ENCODE measurements around the gene DNALI1.
"Not testable (repeated sequence)": the region's sequence is repeated elsewhere in the genome, so short reads cannot be mapped to it uniquely, and the experiment has no call there.

DNALI1 gene

DNA sequence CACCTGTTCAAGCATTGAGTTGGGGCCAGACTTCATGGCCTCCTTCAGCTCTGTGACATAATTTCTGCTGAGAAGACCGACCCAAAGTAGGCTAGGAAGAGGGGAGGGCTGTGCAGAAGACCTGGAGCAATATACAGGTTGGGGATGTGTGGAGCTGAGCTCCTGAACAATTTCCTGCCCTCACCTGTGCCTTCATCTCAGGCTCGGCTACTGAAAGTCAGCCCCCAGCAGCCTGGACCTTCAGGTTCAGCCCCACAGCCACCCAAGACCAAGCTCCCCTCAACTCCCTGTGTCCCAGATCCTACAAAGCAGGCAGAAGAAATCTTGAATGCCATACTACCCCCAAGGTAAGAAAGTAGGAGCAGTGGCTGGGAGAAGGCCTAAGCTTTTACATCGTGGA, 662 bp downstream of the DNALI1 start:
- DNase-seq = no peak

DNA sequence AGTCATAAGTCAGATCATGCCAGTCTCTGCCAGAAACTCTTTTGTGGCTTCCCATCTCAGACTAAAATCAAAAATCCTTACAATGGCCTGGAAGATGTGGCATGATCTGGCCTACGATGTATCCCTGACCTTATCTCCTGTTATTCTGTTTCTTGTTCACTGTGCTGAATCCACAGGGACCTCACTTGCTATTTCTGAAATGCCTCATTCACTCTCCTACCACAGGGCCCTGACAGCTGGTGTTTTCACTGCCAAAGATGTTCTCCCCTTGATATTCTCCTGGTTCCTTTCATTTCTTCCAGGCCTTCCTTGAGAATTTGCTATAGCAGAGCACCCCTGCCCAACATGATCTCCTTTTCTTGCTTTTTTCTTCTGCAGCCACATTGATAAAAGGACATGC, 1.7 kb downstream of the DNALI1 start:
- no peak for DNase-seq

- DNase-seq = no peak
Observed at GRCh38 chr1:37559080-37559479, 2.3 kb downstream of the DNALI1 start.

DNA sequence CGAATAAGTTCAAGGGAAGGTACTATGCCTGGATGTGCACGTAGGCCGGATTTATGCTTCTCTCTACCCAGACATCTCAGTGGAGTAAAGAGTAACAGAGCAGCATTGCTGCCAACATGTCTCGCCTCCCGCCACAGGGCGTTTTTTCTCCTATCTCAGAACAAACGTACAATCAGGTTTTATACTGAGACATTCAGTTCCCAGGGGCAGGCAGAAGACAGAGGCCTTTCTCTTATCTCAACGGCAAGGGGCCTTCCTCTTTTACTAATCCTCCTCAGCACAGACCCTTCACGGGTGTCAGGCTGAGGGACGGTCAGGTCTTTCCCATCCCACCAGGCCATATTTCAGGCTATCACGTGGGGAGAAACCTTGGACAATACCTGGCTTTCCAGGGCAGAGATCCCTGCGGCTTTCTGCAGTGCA, 3.2 kb downstream of the DNALI1 start:
- not testable (repeated sequence) for DNase-seq

GRCh38 chr1:37560401-37561132, 3.8 kb downstream of the DNALI1 start:
- no peak for DNase-seq

- DNase-seq = peak; percentile 32
Observed at GRCh38 chr1:37561133-37562132, 4.7 kb downstream of the DNALI1 start.

GRCh38 chr1:37562984-37563383, 6.2 kb downstream of the DNALI1 start:
- DNase-seq = no peak

DNA sequence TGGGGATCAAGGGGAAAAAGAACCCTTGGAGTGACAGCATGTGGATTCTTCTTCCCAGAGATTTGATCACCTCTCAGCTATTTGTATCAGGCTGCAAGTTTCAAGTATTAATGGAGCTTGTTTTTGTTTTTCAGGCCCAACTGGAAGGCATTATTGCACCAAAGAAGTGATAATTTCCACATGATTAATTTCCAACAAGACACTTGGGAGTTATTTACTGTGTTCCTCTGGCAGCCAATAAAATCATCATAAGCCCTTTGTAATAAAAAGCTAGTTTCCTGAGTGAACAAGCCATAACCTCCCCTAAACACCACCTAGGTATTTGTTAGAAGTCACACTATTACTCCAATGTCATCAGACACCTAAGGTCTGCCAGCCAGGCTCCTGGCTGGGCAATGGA, 8.2 kb downstream of the DNALI1 start:
- DNase-seq = no peak

- no peak for DNase-seq
Observed at GRCh38 chr1:37567023-37567422, 10.3 kb downstream of the DNALI1 start.

DNA sequence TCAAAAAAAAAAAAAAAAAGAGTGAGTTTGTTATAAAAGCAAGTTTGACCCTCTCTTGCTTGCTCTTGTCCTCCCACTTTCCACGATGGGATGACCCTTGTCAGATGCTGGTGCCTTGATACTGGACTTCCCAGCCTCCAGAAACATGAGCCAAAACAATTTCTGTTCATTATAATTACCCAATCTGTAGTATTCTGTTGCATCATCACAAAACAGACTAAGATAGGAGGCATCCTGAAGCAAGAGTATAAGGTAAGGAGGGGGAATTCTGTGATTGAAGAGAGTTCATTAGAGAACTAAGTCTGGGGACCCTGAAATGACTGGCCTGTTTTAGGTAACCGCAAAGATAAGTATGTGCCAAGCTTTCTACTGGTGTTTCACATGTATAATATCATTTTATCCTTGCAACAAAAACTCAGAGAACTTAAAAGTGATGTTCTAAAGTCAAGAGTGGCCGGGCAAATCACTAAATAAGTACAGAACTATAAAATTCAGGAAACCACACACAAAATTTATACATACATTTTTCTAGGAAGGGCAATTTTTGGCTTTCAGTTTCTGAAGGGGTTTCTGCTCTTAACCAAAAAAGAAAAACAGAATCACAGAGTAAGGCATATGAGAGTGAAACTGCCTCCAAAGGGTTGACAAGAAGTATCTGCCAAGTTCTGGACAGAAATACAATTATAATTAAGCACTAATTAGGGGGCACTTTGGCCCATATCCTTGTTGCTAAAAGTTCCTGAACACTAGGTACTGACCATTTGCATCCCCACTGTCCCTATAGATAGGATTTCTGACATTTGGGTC, 14.0 kb downstream of the DNALI1 start:
- DNase-seq = no peak

GRCh38 chr1:37574834-37575480, 18.2 kb downstream of the DNALI1 start:
- no peak for DNase-seq

GRCh38 chr1:37575692-37576091, 19.0 kb downstream of the DNALI1 start:
- no peak for DNase-seq

DNA sequence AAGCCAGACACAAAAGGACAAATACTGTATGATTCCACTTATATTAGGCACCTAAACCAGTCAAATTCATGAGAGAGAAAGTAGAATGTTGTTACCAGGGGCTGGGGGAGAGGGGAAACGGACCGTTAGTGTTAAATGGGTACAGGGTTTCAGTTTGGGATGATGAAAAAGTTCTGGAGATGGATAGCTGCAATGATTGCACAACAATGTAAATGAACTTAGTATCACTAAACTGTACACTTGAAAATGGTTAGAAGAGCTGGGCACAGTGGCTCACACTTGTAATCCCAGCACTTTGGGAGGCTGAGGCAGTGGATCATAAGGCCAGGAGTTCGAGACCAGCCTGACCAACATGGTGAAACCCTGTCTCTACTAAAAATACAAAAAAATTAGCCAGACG, 27.8 kb downstream of the DNALI1 start:
- DNase-seq = not testable (repeated sequence)

DNA sequence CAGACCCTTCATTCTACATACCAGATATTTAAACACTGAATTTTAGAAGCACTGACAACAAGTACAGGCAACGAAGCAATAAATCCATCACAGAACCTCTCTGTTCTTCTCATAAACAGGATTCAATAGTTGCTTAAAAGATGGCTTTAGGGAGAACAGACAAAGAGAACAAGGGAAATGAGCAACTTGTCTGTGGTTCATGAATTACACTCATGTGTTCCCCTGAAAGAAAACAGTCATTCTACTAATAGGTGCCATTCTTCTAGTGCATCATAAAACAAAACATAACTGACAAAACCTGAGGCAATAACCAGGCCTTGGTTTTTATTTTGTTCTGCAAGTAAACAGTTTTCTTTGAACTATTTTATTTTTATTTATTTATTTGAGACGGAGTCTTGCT, 32.2 kb downstream of the DNALI1 start:
- DNase-seq = no peak

DNA sequence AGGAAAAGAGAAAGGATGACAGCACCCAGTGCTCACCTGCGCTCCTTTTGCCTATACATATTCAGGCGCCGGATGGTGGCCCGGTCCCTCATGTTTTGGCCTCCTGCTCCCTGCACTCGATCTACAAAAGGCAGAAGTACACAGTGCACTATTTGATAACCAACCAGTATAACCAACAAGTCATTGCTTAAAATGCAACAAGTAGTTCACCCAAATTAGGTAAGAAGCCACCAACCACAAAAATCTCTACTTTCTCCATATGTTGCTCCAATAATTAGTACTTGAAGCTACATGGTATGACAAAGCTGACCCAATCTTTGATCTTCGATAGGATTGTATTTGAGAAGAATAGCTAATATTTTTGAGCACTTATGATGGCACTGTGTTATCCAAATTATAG, 37.0 kb downstream of the DNALI1 start:
- DNase-seq = no peak

DNA sequence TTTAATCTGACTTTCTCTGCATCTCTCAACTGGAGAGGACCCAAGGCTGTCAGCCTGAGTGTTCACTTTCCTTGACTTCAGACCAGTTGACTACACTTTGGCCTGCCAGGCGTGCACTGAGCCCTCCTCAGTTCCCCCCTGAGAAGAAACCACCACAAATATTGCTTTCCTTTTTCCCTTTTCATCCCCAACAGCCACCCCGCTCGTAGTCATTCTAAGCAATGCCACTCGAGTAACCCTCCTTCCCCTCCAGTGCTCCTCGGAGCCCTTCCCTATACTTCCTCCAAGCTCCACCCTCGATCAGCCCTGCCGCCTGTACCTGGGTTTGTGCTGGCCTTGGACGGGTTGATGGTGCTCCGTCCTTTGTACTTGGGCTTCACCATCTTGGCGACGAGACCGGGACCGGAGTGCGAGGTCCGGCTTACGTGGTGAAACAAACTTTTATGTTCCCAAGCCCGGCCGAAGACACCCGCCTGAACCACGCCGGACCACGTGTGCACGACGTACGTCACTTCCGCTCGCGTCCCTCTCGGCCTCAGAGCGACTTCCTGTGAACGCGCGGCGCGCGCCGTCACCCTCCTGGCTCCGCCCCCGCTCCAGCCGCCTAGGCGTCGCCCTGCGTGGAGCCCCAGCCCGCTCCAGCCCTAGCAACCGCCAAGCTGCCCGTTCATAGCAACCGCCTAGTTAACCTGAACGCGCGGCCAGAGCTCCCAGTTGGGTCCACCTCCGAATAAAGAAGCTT, 38.9 kb downstream of the DNALI1 start, which contains the start of gene GNL2:
GNL2 (minus strand) TSS at position 498 of the 742 bp plus-strand sequence; CDS start at position 383, 115 bp downstream.
- DNase-seq = peak; percentile 98

DNA sequence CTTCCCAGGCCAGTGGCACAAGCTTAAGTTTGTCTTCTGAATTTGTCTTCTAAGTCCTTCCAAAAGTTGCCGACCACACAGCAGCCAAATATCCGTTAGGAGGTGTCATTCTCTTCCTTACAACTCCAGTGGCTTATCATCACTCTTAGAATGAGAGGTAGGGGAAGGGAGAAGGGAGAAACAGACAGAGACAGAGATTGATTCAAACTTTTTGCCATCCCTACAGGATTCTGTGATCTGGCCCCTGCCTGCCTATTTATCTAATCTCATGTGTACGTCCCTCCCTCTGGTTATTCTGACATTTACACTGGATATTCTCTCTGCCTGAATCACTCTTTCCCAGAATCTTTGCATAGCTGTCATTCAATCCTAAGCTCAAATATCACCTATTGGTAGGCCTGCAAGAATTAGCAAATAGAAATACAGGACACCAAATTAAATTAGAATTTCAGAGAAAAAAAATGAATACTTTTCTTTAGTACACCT, 39.5 kb downstream of the DNALI1 start:
- no peak for DNase-seq

DNA sequence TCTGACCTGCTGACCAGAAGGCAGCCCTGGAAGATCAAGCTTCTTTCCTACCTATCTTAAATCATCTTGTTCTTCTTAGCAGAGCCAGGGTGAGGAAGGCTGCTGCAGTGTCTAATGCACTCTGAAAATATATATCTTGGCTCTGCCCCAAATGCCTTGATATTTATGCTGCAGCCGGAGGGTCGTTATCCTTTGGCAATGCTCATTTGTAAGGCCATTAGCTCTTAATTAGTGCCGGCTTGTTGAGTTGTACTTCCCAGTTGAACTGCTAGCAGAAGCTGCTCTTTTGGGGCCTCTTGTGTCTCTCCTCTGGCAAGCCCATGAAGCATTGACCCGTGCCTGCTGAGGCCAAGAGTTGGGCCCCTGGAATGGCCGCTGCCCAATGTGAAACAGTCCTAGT, 43.2 kb downstream of the DNALI1 start:
- DNase-seq = no peak

GRCh38 chr1:37601441-37601840, 44.7 kb downstream of the DNALI1 start:
- no peak for DNase-seq

- DNase-seq = peak; percentile 27
Observed at GRCh38 chr1:37602750-37603694, 46.3 kb downstream of the DNALI1 start.

Data from activated T-cell treated with anti-CD3 and anti-CD28 coated beads, Interleukin-2, amount 50 U/mL, for 1 hour (primary cell).